Ovary (tissue), 3 donors: ENCODE results near the gene ST14.
"Not testable (repeated sequence)": the region's sequence is repeated elsewhere in the genome, so short reads cannot be mapped to it uniquely, and the experiment has no call there.

Source experiments
- EP300 ChIP-seq: sonication (generic); formaldehyde crosslinking; IDR thresholded peaks from one replicate; pipeline ENCODE4 v1.6.1; 2017; ENCODE audit warnings: antibody characterized with exemption
- TF ChIP-seq, protein P1 (sequence below), 3 donors: fragments of 450-650 bp in 2 of 3; fragments of 200-600 bp in 1 of 3; IDR thresholded peaks; one replicate each; pipeline versions ENCODE4 v1.5.1 to v1.8.0; 2016 to 2022; ENCODE audit warnings: antibody characterized with exemption in 3 of 3, mild to moderate bottlenecking in 1 of 3
- donor health status: DM: no; HTN: no; CAD: no.

GRCh38 chr11:130193551-130193950 is 34.0 kb downstream of the ST14 start:
- TF ChIP-seq, protein P1, sequence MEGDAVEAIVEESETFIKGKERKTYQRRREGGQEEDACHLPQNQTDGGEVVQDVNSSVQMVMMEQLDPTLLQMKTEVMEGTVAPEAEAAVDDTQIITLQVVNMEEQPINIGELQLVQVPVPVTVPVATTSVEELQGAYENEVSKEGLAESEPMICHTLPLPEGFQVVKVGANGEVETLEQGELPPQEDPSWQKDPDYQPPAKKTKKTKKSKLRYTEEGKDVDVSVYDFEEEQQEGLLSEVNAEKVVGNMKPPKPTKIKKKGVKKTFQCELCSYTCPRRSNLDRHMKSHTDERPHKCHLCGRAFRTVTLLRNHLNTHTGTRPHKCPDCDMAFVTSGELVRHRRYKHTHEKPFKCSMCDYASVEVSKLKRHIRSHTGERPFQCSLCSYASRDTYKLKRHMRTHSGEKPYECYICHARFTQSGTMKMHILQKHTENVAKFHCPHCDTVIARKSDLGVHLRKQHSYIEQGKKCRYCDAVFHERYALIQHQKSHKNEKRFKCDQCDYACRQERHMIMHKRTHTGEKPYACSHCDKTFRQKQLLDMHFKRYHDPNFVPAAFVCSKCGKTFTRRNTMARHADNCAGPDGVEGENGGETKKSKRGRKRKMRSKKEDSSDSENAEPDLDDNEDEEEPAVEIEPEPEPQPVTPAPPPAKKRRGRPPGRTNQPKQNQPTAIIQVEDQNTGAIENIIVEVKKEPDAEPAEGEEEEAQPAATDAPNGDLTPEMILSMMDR (IDR thresholded peaks at IDR 0.05): not testable (repeated sequence)
- TF ChIP-seq EP300: not testable (repeated sequence)
